ENCODE data around the gene NDRG3. TPM values are rescaled to one million over a fixed set of nuclear protein-coding genes. Genes with fewer than 3 reads are reported as not detected.

NDRG3 gene
- total RNA-seq, 1 donor from 2014 or later, result 24.7 TPM

DNA sequence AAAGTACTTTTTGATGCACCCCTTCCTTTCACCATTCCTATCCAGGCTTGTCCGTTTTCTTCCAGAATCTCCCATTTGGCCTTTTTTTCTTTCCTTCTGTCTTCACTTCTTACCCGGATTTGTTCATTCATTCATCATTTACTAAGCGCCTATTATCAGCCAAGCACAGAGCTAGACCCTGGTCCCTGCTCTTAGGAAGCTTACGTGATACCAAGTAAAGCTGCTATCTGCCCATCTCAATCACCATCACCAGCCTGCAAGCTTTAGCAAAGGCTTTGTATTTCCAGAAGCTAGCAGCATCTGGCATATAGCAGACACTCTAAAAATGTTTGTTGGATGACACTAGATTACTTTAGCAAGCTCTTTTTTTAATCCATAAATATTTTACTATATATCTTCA lies 4.8 kb downstream of the NDRG3 start:
- Mint-ChIP-seq H3K4me1 (ENCODE audit: low read depth) (peaks cover 7% of the 10 kb centered on the region), H3K27ac (no peak overlapping the region), H3K9me3 (ENCODE audit: low read depth) (no peaks in the 10 kb centered on the region), H3K27me3 (no peaks in the 10 kb centered on the region), H3K4me3 (ENCODE audit: low read depth) (no peak overlapping the region), H3K36me3 (ENCODE audit: insufficient read depth) (no peaks in the 10 kb centered on the region)
- no peak for DNase-seq (ENCODE audit: low spot score, unreplicated experiment)
- TF ChIP-seq, protein P1, sequence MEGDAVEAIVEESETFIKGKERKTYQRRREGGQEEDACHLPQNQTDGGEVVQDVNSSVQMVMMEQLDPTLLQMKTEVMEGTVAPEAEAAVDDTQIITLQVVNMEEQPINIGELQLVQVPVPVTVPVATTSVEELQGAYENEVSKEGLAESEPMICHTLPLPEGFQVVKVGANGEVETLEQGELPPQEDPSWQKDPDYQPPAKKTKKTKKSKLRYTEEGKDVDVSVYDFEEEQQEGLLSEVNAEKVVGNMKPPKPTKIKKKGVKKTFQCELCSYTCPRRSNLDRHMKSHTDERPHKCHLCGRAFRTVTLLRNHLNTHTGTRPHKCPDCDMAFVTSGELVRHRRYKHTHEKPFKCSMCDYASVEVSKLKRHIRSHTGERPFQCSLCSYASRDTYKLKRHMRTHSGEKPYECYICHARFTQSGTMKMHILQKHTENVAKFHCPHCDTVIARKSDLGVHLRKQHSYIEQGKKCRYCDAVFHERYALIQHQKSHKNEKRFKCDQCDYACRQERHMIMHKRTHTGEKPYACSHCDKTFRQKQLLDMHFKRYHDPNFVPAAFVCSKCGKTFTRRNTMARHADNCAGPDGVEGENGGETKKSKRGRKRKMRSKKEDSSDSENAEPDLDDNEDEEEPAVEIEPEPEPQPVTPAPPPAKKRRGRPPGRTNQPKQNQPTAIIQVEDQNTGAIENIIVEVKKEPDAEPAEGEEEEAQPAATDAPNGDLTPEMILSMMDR (IDR thresholded peaks at IDR 0.05; ENCODE audit: unreplicated experiment), result no peak

DNA sequence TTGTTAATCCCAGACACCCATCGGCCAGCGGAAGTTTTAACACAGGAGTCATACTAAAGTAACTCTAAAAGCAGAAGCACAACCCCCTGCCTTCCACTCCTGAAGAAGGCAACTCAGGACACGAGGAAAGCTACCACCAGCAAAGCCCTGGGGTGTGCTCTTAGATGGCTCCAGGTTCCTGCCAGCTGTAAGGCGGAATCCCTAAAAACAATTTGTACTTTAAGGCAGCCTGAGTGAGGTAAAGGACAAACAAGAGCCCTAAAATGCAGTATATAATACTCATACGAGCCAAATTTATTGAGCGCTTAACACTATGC lies 8.7 kb downstream of the NDRG3 start:
- H3K4me1 Mint-ChIP-seq (ENCODE audit: low read depth), result peaks cover 2% of the 10 kb centered on the region
- H3K27ac Mint-ChIP-seq, result no peak overlapping the region
- no peak for DNase-seq (ENCODE audit: low spot score, unreplicated experiment)
- no peaks in the 10 kb centered on the region for H3K27me3 Mint-ChIP-seq
- no peaks in the 10 kb centered on the region for H3K9me3 Mint-ChIP-seq (ENCODE audit: low read depth)
- TF ChIP-seq, protein P1 (IDR thresholded peaks at IDR 0.05; ENCODE audit: unreplicated experiment), result no peak
- no peak overlapping the region for H3K4me3 Mint-ChIP-seq (ENCODE audit: low read depth)
- H3K36me3 Mint-ChIP-seq (ENCODE audit: insufficient read depth), result no peaks in the 10 kb centered on the region

DNA sequence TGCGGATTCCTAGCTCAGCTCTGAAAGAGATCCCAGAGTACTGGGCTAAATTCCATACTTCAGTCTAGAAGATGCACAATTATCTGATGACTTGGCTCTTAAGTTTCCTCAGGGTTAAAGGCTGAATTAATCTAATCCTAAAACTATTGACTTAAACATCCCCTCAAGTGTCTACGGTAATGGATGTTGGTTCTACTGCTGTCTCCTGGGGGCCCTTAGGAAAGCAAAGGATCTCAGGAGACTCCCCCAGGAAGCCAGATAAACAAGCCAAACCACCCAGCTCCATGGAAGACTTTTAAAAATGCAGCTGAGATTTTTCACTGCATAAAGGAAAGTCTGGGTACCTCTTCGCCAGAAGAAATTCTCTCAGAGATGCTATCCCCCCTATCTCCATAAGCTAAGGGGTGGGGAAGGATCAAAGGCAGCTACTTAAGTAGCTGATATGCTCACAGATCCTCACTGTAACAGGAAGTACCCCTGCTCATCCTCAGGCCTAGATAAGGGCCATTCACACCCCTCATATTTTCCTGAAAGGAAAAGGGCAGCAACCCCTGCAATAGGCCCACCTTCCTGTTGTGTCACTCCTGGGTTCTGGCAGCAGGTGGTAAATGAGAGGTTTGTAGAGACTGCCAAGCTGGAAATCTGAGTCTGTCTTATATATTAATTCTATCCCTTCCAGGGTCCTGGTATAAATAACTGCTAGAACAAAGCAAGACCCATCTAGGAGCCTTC lies 9.3 kb downstream of the NDRG3 start:
- no peaks in the 10 kb centered on the region for H3K27me3 Mint-ChIP-seq
- no peaks in the 10 kb centered on the region for H3K36me3 Mint-ChIP-seq (ENCODE audit: insufficient read depth)
- no peak overlapping the region for H3K27ac Mint-ChIP-seq
- H3K4me1 Mint-ChIP-seq (ENCODE audit: low read depth), result peaks cover 2% of the 10 kb centered on the region
- no peaks in the 10 kb centered on the region for H3K9me3 Mint-ChIP-seq (ENCODE audit: low read depth)
- TF ChIP-seq, protein P1 (IDR thresholded peaks at IDR 0.05; ENCODE audit: unreplicated experiment), result no peak
- H3K4me3 Mint-ChIP-seq (ENCODE audit: low read depth), result no peak overlapping the region
- no peak for DNase-seq (ENCODE audit: low spot score, unreplicated experiment)

DNA sequence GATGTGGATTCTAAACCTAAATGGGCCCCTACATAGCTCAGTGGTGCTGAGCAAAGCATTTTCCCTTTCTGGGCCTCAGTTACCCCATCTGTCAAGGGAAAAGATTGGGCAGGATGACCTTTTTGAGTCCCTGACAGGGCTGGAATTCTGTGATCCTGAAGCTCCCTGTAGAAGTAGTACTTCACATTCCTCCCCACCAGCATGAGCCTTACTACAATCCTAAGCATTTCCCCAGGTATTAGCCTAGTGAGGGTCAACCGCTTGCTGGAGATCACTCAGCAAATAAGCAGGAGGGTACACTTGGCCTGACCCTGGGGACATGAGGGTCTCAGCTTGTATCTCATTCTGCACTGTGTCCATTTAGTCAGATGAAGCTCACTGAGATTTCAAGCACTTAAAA lies 13.4 kb downstream of the NDRG3 start:
- no peaks in the 10 kb centered on the region for H3K9me3 Mint-ChIP-seq (ENCODE audit: low read depth)
- DNase-seq (ENCODE audit: low spot score, unreplicated experiment), result no peak
- TF ChIP-seq, protein P1 (IDR thresholded peaks at IDR 0.05; ENCODE audit: unreplicated experiment), result no peak
- H3K27me3 Mint-ChIP-seq, result no peaks in the 10 kb centered on the region
- H3K27ac Mint-ChIP-seq, result no peak overlapping the region
- H3K4me1 Mint-ChIP-seq (ENCODE audit: low read depth), result peaks cover 4% of the 10 kb centered on the region
- H3K36me3 Mint-ChIP-seq (ENCODE audit: insufficient read depth), result no peaks in the 10 kb centered on the region
- H3K4me3 Mint-ChIP-seq (ENCODE audit: low read depth), result no peak overlapping the region

DNA sequence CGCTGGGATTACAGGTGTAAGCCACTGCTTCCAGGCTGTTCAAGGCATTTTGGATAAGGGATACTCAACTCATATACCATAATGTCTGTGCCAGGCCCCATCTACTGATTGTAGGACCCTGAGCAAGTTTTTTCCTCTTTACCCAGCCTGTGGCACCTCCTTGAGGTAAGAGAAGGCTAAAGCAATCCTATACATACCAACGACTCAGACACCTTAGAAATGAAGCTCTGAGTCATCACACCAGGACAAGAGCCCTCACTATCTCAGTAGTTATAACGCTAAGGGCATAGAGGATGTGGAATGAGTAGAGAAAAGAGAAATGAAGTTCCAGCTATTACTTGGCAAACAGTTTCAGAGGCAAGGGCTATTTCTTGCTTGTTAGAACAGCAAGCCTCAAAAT lies 16.9 kb downstream of the NDRG3 start:
- TF ChIP-seq, protein P1 (IDR thresholded peaks at IDR 0.05; ENCODE audit: unreplicated experiment), result no peak
- Mint-ChIP-seq H3K27ac (no peak overlapping the region), H3K9me3 (ENCODE audit: low read depth) (no peaks in the 10 kb centered on the region), H3K4me3 (ENCODE audit: low read depth) (no peak overlapping the region), H3K27me3 (no peaks in the 10 kb centered on the region), H3K36me3 (ENCODE audit: insufficient read depth) (no peaks in the 10 kb centered on the region), H3K4me1 (ENCODE audit: low read depth) (peaks cover 2% of the 10 kb centered on the region)
- no peak for DNase-seq (ENCODE audit: low spot score, unreplicated experiment)

Data from progenitor cell of endocrine pancreas (in vitro differentiated cells).